Esophagus (tissue), 2 donors: ENCODE results near the gene NOX4. TPM values are rescaled to one million over a fixed set of nuclear protein-coding genes. Genes with fewer than 3 reads are reported as not detected.
"Not testable (repeated sequence)": the region's sequence is repeated elsewhere in the genome, so short reads cannot be mapped to it uniquely, and the experiment has no call there.

Experiments
- H3K27ac ChIP-seq, 2 donors: one replicate each; pipeline ENCODE4 v1.5.1; 2013; ENCODE audit warnings: low read depth in 2 of 2, mild to moderate bottlenecking in 2 of 2, inconsistent platforms in 1 of 2, low read length in 1 of 2, moderate library complexity in 1 of 2
- H3K27me3 ChIP-seq, 2 donors: one replicate each; pipeline ENCODE4 v1.6.1; 2013; ENCODE audit warnings: low read length in 2 of 2, control low read depth in 1 of 2, mild to moderate bottlenecking in 1 of 2; ENCODE audit not compliant: insufficient read depth in 2 of 2, control insufficient read depth in 1 of 2
- H3K36me3 ChIP-seq, 2 donors: one replicate each; pipeline ENCODE4 v1.6.1; 2013; ENCODE audit warnings: low read length in 1 of 2; ENCODE audit not compliant: control insufficient read depth in 2 of 2, insufficient read depth in 2 of 2
- H3K4me1 ChIP-seq, 2 donors: one replicate each; pipeline ENCODE4 v1.6.1; 2013; ENCODE audit warnings: low read length in 1 of 2; ENCODE audit not compliant: control insufficient read depth in 2 of 2, insufficient read depth in 2 of 2
- H3K4me3 ChIP-seq, 2 donors: one replicate each; pipeline ENCODE4 v1.5.1; 2013; ENCODE audit warnings: low read length in 2 of 2, mild to moderate bottlenecking in 2 of 2, low read depth in 1 of 2, moderate library complexity in 1 of 2
- H3K9me3 ChIP-seq, 2 donors: one replicate each; pipeline ENCODE4 v1.6.1; 2013; ENCODE audit warnings: mild to moderate bottlenecking in 2 of 2, low read depth in 1 of 2, low read length in 1 of 2, moderate library complexity in 1 of 2; ENCODE audit not compliant: control insufficient read depth in 2 of 2, insufficient read depth in 1 of 2
- WGBS, 2 donors: extraction: QIAGEN DNeasy Blood & Tissue Kit; methylation state at CpG; one replicate each; pipeline ENCODE4 v1.1.7; 2013; 5-methylcytosine and 5-hydroxymethylcytosine counted together
- polyA plus RNA-seq, 2 donors: library from polyadenylated mRNA; stranded (reverse); fragments of 200-250 nt; gene quantifications; one replicate each; pipeline ENCODE4 v1.2.3, GENCODE V29; 2013
- donor health status: healthy with polysubstance abuse.
- donor health status: Bipolar disorder and iron deficiency.

The NOX4 gene
- polyA plus RNA-seq, 2 donors, result 0.20 to 0.43 TPM

- not testable (repeated sequence) for H3K27ac ChIP-seq
- WGBS, 2 donors, result 73 to 76% methylated on average over 2 of the region's 2 CpGs
Observed at GRCh38 chr11:89364856-89365255, 126.3 kb downstream of the NOX4 start.

GRCh38 chr11:89361734-89362133 lies 129.4 kb downstream of the NOX4 start:
- Histone ChIP-seq H3K4me1 (no peaks in the 10 kb centered on the region), H3K4me3 (no peak overlapping the region), H3K27ac (no peak overlapping the region), H3K9me3 (no peaks in the 10 kb centered on the region), H3K36me3 (no peaks in the 10 kb centered on the region), H3K27me3 (no peaks in the 10 kb centered on the region)
- 79 to 91% methylated on average over 2 of the region's 2 CpGs for WGBS, 2 donors

More at GRCh38 chr11:89364856-89365255, 126.3 kb downstream of the NOX4 start:
- H3K4me1 ChIP-seq, H3K9me3 ChIP-seq, H3K27me3 ChIP-seq, H3K4me3 ChIP-seq, H3K36me3 ChIP-seq: not testable (repeated sequence)

- H3K36me3 ChIP-seq, H3K4me3 ChIP-seq, H3K27me3 ChIP-seq: not testable (repeated sequence)
Observed at GRCh38 chr11:89359208-89359607, 132.0 kb downstream of the NOX4 start.

GRCh38 chr11:89358761-89359160 lies 132.4 kb downstream of the NOX4 start:
- Histone ChIP-seq H3K4me3 (no peak overlapping the region), H3K36me3 (no peaks in the 10 kb centered on the region), H3K9me3 (no peaks in the 10 kb centered on the region), H3K27ac (no peak overlapping the region), H3K27me3 (no peaks in the 10 kb centered on the region), H3K4me1 (no peaks in the 10 kb centered on the region)
- WGBS, 2 donors, result 59 to 81% methylated on average over 4 of the region's 4 CpGs

More at GRCh38 chr11:89359208-89359607, 132.0 kb downstream of the NOX4 start:
- not testable (repeated sequence) for H3K9me3 ChIP-seq, H3K4me1 ChIP-seq, H3K27ac ChIP-seq

GRCh38 chr11:89355646-89356045 lies 135.5 kb downstream of the NOX4 start:
- Histone ChIP-seq H3K27me3 (no peaks in the 10 kb centered on the region), H3K27ac (no peak overlapping the region), H3K4me3 (no peak overlapping the region), H3K36me3 (no peaks in the 10 kb centered on the region), H3K4me1 (no peaks in the 10 kb centered on the region), H3K9me3 (no peaks in the 10 kb centered on the region)
- WGBS, 2 donors, result 65 to 69% methylated on average over 1 of the region's 1 CpG

GRCh38 chr11:89354513-89354912 lies 136.7 kb downstream of the NOX4 start:
- not testable (repeated sequence) for H3K9me3 ChIP-seq, H3K27me3 ChIP-seq, H3K27ac ChIP-seq, H3K36me3 ChIP-seq, H3K4me3 ChIP-seq, H3K4me1 ChIP-seq
- WGBS, 2 donors, result 89 to 93% methylated on average over 2 of the region's 2 CpGs

- H3K36me3 ChIP-seq, result no peaks in the 10 kb centered on the region
- WGBS, 2 donors, result 50 to 62% methylated on average over 2 of the region's 2 CpGs
- no peaks in the 10 kb centered on the region for H3K27me3 ChIP-seq
- no peak overlapping the region for H3K4me3 ChIP-seq
- H3K4me1 ChIP-seq, result no peaks in the 10 kb centered on the region
- no peaks in the 10 kb centered on the region for H3K9me3 ChIP-seq
- no peak overlapping the region for H3K27ac ChIP-seq
Observed at GRCh38 chr11:89347071-89347470, 144.1 kb downstream of the NOX4 start.

- Histone ChIP-seq H3K4me3 (no peak overlapping the region), H3K36me3 (no peaks in the 10 kb centered on the region), H3K4me1 (no peaks in the 10 kb centered on the region), H3K27ac (no peak overlapping the region), H3K9me3 (no peaks in the 10 kb centered on the region), H3K27me3 (no peaks in the 10 kb centered on the region)
- 62 to 74% methylated on average over 5 of the region's 5 CpGs for WGBS, 2 donors
Observed at GRCh38 chr11:89346601-89347000, 144.6 kb downstream of the NOX4 start.

GRCh38 chr11:89342880-89343572 lies 148.1 kb downstream of the NOX4 start:
- not testable (repeated sequence) for H3K27ac ChIP-seq, H3K9me3 ChIP-seq
- 59 to 61% methylated on average over 3 of the region's 3 CpGs for WGBS, 2 donors

GRCh38 chr11:89340450-89340849 lies 150.7 kb downstream of the NOX4 start:
- H3K27me3 ChIP-seq, H3K4me3 ChIP-seq, H3K27ac ChIP-seq, H3K36me3 ChIP-seq, H3K4me1 ChIP-seq, H3K9me3 ChIP-seq: not testable (repeated sequence)

More at GRCh38 chr11:89342880-89343572, 148.1 kb downstream of the NOX4 start:
- not testable (repeated sequence) for H3K4me1 ChIP-seq, H3K4me3 ChIP-seq, H3K27me3 ChIP-seq, H3K36me3 ChIP-seq
